Astrocyte (in vitro differentiated cells and primary cell): Measurements from ENCODE around the gene HPD. TPM values are rescaled to one million over a fixed set of nuclear protein-coding genes. Genes with fewer than 3 reads are reported as not detected.

Source experiments
- DNase-seq: peaks from one replicate; pipeline ENCODE4 v3.0.0-alpha.2; 2010; ENCODE audit warnings: low read depth
- FAIRE-seq: peaks from 2 replicates; lab custom pipeline; 2011; peaks lifted over from hg19 to GRCh38; lab: Jason Lieb, UNC
- H2AFZ ChIP-seq: 2 replicates; pipeline ENCODE4 v1.6.0; 2012; ENCODE audit warnings: low read depth, low read length, inconsistent platforms
- H3K27ac ChIP-seq: 2 replicates; pipeline ENCODE4 v1.5.1; 2011; ENCODE audit warnings: low read depth, low read length, inconsistent platforms
- H3K27me3 ChIP-seq: 2 replicates; pipeline ENCODE4 v1.6.0; 2011; ENCODE audit warnings: low read length, inconsistent platforms; ENCODE audit not compliant: insufficient read depth
- H3K36me3 ChIP-seq: 2 replicates; pipeline ENCODE4 v1.5.1; 2011; ENCODE audit warnings: low read length, inconsistent platforms; ENCODE audit not compliant: insufficient read depth
- H3K4me1 ChIP-seq: 2 replicates; pipeline ENCODE4 v1.5.1; 2011; ENCODE audit warnings: low read length, inconsistent platforms; ENCODE audit not compliant: insufficient read depth
- H3K4me2 ChIP-seq: 2 replicates; pipeline ENCODE4 v1.6.0; 2012; ENCODE audit warnings: low read length, inconsistent platforms
- H3K4me3 ChIP-seq: 2 replicates; pipeline ENCODE4 v1.5.1; 2011; ENCODE audit warnings: low read depth, mild to moderate bottlenecking, low read length, inconsistent platforms; ENCODE audit not compliant: insufficient read depth
- H3K79me2 ChIP-seq: 2 replicates; pipeline ENCODE4 v1.6.0; 2012; ENCODE audit warnings: mild to moderate bottlenecking, low read length, inconsistent platforms; ENCODE audit not compliant: insufficient read depth
- H3K9ac ChIP-seq: 2 replicates; pipeline ENCODE4 v1.6.0; 2012; ENCODE audit warnings: mild to moderate bottlenecking, low read length, inconsistent platforms
- H3K9me3 ChIP-seq: 2 replicates; pipeline ENCODE4 v1.5.1; 2012; ENCODE audit warnings: low read depth, mild to moderate bottlenecking, low read length, inconsistent platforms; ENCODE audit not compliant: insufficient read depth
- H4K20me1 ChIP-seq: 2 replicates; pipeline ENCODE4 v1.6.0; 2012; ENCODE audit warnings: low read length, inconsistent platforms; ENCODE audit not compliant: insufficient read depth
- H3K27ac Mint-ChIP-seq: one replicate; pipeline ENCODE4 v1.8.0; 2021; ENCODE audit warnings: mild to moderate bottlenecking, mixed read lengths; ENCODE audit not compliant: unreplicated experiment
- H3K27me3 Mint-ChIP-seq: one replicate; pipeline ENCODE4 v1.8.0; 2021; ENCODE audit warnings: low read depth, mixed read lengths; ENCODE audit not compliant: unreplicated experiment
- H3K36me3 Mint-ChIP-seq: one replicate; pipeline ENCODE4 v1.8.0; 2021; ENCODE audit warnings: low read depth, mixed read lengths; ENCODE audit not compliant: unreplicated experiment
- H3K4me1 Mint-ChIP-seq: one replicate; pipeline ENCODE4 v1.8.0; 2021; ENCODE audit warnings: low read depth, mixed read lengths; ENCODE audit not compliant: unreplicated experiment
- H3K4me3 Mint-ChIP-seq: one replicate; pipeline ENCODE4 v1.8.0; 2021; ENCODE audit warnings: mild to moderate bottlenecking, moderate library complexity, mixed read lengths; ENCODE audit not compliant: unreplicated experiment
- H3K9me3 Mint-ChIP-seq: one replicate; pipeline ENCODE4 v1.8.0; 2021; ENCODE audit warnings: mild to moderate bottlenecking, mixed read lengths; ENCODE audit not compliant: unreplicated experiment
- EZH2 ChIP-seq: IDR thresholded peaks from 2 replicates; pipeline ENCODE4 v1.6.1; 2012; ENCODE audit warnings: mild to moderate bottlenecking, low read length, inconsistent platforms; ENCODE audit not compliant: insufficient read depth
- total RNA-seq: library from RNA; stranded (reverse); gene quantifications from 2 replicates; pipeline ENCODE4 v1.2.1, GENCODE V29; 2021
- TF ChIP-seq, protein P1 (sequence below): IDR thresholded peaks from 2 replicates; pipeline ENCODE4 v1.5.1; 2011; ENCODE audit warnings: low read depth, mild to moderate bottlenecking, inconsistent platforms, low read length, moderate library complexity; ENCODE audit not compliant: insufficient read depth

HPD gene
- total RNA-seq, 1 donor from 2014 or later, result not detected

- Histone ChIP-seq H3K27me3 (no peaks in the 10 kb centered on the region), H3K79me2 (peaks cover 3% of the 10 kb centered on the region), H4K20me1 (peaks cover 37% of the 10 kb centered on the region), H2AFZ (no peak overlapping the region), H3K9me3 (no peaks in the 10 kb centered on the region), H3K4me1 (no peaks in the 10 kb centered on the region), H3K4me3 (no peak overlapping the region), H3K4me2 (no peak overlapping the region), H3K36me3 (peaks cover 32% of the 10 kb centered on the region), H3K9ac (no peak overlapping the region), H3K27ac (no peak overlapping the region)
- Mint-ChIP-seq H3K27me3 (no peaks in the 10 kb centered on the region), H3K36me3 (peaks cover 13% of the 10 kb centered on the region), H3K27ac (no peak overlapping the region), H3K4me1 (no peaks in the 10 kb centered on the region), H3K4me3 (no peak overlapping the region), H3K9me3 (no peaks in the 10 kb centered on the region)
- no peak for DNase-seq
- TF ChIP-seq, protein P1, sequence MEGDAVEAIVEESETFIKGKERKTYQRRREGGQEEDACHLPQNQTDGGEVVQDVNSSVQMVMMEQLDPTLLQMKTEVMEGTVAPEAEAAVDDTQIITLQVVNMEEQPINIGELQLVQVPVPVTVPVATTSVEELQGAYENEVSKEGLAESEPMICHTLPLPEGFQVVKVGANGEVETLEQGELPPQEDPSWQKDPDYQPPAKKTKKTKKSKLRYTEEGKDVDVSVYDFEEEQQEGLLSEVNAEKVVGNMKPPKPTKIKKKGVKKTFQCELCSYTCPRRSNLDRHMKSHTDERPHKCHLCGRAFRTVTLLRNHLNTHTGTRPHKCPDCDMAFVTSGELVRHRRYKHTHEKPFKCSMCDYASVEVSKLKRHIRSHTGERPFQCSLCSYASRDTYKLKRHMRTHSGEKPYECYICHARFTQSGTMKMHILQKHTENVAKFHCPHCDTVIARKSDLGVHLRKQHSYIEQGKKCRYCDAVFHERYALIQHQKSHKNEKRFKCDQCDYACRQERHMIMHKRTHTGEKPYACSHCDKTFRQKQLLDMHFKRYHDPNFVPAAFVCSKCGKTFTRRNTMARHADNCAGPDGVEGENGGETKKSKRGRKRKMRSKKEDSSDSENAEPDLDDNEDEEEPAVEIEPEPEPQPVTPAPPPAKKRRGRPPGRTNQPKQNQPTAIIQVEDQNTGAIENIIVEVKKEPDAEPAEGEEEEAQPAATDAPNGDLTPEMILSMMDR, result no peak
- no peak for TF ChIP-seq EZH2
- no peak for FAIRE-seq
Observed at GRCh38 chr12:121822393-121823100, 36.1 kb downstream of the HPD start.

- FAIRE-seq, result no peak
Observed at GRCh38 chr12:121820056-121820455, 38.6 kb downstream of the HPD start.

More at GRCh38 chr12:121820056-121820455, 38.6 kb downstream of the HPD start:
- no peaks in the 10 kb centered on the region for H3K9me3 Mint-ChIP-seq
- H3K79me2 ChIP-seq, result peaks cover 17% of the 10 kb centered on the region
- no peaks in the 10 kb centered on the region for H3K9me3 ChIP-seq
- no peak overlapping the region for H3K9ac ChIP-seq
- H3K4me3 ChIP-seq, result no peak overlapping the region
- H3K4me1 ChIP-seq, result no peaks in the 10 kb centered on the region
- H3K4me1 Mint-ChIP-seq, result no peaks in the 10 kb centered on the region
- H3K27ac ChIP-seq, result no peak overlapping the region
- no peaks in the 10 kb centered on the region for H3K27me3 ChIP-seq
- no peak overlapping the region for H3K4me2 ChIP-seq
- H3K4me3 Mint-ChIP-seq, result no peak overlapping the region
- peaks cover 10% of the 10 kb centered on the region for H3K36me3 Mint-ChIP-seq
- no peak overlapping the region for H2AFZ ChIP-seq
- no peaks in the 10 kb centered on the region for H3K27me3 Mint-ChIP-seq
- peaks cover 52% of the 10 kb centered on the region for H4K20me1 ChIP-seq
- no peak for TF ChIP-seq EZH2
- TF ChIP-seq, protein P1, result no peak
- no peak overlapping the region for H3K27ac Mint-ChIP-seq
- no peak for DNase-seq
- H3K36me3 ChIP-seq, result peaks cover 44% of the 10 kb centered on the region
